ENCODE measurements around the gene CHST6.
"Not testable (repeated sequence)": the region's sequence is repeated elsewhere in the genome, so short reads cannot be mapped to it uniquely, and the experiment has no call there.

Gene CHST6

DNA sequence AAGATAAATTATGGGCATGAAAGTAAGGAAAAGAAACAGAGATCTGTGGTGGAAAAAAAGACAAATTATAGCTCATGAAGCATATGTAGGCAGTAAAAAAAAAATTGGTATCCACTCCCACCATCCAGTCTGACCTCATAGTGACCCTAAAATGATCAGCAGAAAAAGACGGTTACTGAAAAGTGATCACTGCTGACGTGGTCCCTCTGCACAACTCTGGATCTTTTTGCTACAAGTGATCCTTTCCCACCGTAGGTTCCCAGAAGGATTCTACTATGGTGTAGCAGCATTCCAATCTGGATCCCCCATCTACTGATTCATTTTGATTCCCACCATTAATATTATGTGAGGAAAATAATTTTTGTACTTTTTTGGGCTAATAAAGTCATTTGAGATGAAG, 10.9 kb upstream of the CHST6 start:
- Histone ChIP-seq H4K20me1 (ENCODE audit: insufficient read depth) (no peaks in the 10 kb centered on the region), H3K79me2 (ENCODE audit: insufficient read depth, low read depth) (no peaks in the 10 kb centered on the region), H3K27me3 (ENCODE audit: insufficient read depth, low read depth) (no peaks in the 10 kb centered on the region), H3K36me3 (ENCODE audit: insufficient read depth) (no peaks in the 10 kb centered on the region), H3K4me2 (no peak overlapping the region), H3K4me3 (IDR thresholded peaks at IDR 0.05; ENCODE audit: insufficient read depth, low read depth, low read length) (no peak overlapping the region), H3K27ac (no peak overlapping the region), H2AFZ (ENCODE audit: low read depth) (no peak overlapping the region), H3K9ac (no peak overlapping the region), H3K4me1 (ENCODE audit: low read depth, poor library complexity, severe bottlenecking) (no peaks in the 10 kb centered on the region)
- no peak for TF ChIP-seq CTCF (conservative IDR thresholded peaks at IDR 0.05; ENCODE audit: low read depth, low read length)

- no peak overlapping the region for H3K4me2 ChIP-seq
- H2AFZ ChIP-seq (ENCODE audit: low read depth) = no peak overlapping the region
- no peak for TF ChIP-seq CTCF (conservative IDR thresholded peaks at IDR 0.05; ENCODE audit: low read depth, low read length)
Observed at GRCh38 chr16:75503801-75504200, 8.6 kb upstream of the CHST6 start.

DNA sequence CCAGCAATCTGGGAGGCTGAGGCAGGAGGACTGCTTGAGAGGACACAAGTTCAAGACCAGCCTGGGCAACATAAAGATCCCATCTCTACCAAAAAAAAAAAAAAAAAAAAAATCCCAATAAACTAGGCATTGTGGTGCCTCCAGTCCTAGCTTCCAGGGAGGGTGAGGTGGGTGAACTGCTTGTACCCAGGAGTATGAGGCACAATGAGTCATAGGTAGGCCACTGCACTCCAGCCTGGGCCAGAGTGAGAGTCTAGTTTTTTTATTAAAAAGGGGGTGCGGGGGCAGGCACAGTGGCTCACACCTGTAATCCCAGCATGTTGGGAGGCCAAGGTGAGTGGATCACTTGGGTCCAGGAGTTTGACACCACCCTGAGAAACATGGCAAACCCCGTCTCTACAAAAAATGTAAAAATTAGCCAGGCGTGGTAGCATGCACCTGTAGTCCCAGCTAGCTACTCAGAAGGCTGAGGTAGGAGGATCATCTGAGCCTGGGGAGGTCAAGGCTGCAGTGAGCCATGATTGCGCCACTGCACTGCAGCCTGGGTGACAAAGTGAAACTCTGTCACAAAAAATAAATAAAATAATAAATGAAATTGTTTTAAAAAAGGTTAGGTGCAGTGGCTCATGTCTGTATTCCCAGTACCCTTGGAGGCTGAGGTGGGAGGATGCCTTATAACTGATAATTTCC, 7.8 kb upstream of the CHST6 start:
- no peaks in the 10 kb centered on the region for H3K27me3 ChIP-seq (ENCODE audit: insufficient read depth, low read depth)
- no peak overlapping the region for H3K27ac ChIP-seq
- no peak overlapping the region for H3K4me3 ChIP-seq (IDR thresholded peaks at IDR 0.05; ENCODE audit: insufficient read depth, low read depth, low read length)
- H4K20me1 ChIP-seq (ENCODE audit: insufficient read depth) = no peaks in the 10 kb centered on the region
- no peak overlapping the region for H3K4me2 ChIP-seq
- H2AFZ ChIP-seq (ENCODE audit: low read depth) = no peak overlapping the region
- no peak for TF ChIP-seq CTCF (conservative IDR thresholded peaks at IDR 0.05; ENCODE audit: low read depth, low read length)
- H3K9ac ChIP-seq = no peak overlapping the region
- no peaks in the 10 kb centered on the region for H3K36me3 ChIP-seq (ENCODE audit: insufficient read depth)
- H3K4me1 ChIP-seq (ENCODE audit: low read depth, poor library complexity, severe bottlenecking) = no peaks in the 10 kb centered on the region
- H3K79me2 ChIP-seq (ENCODE audit: insufficient read depth, low read depth) = no peaks in the 10 kb centered on the region

More at GRCh38 chr16:75503801-75504200, 8.6 kb upstream of the CHST6 start:
- no peak overlapping the region for H3K27ac ChIP-seq
- H3K9ac ChIP-seq = no peak overlapping the region
- no peaks in the 10 kb centered on the region for H3K36me3 ChIP-seq (ENCODE audit: insufficient read depth)
- no peaks in the 10 kb centered on the region for H3K4me1 ChIP-seq (ENCODE audit: low read depth, poor library complexity, severe bottlenecking)
- no peaks in the 10 kb centered on the region for H4K20me1 ChIP-seq (ENCODE audit: insufficient read depth)
- no peaks in the 10 kb centered on the region for H3K79me2 ChIP-seq (ENCODE audit: insufficient read depth, low read depth)
- H3K4me3 ChIP-seq (IDR thresholded peaks at IDR 0.05; ENCODE audit: insufficient read depth, low read depth, low read length) = no peak overlapping the region
- H3K27me3 ChIP-seq (ENCODE audit: insufficient read depth, low read depth) = no peaks in the 10 kb centered on the region

DNA sequence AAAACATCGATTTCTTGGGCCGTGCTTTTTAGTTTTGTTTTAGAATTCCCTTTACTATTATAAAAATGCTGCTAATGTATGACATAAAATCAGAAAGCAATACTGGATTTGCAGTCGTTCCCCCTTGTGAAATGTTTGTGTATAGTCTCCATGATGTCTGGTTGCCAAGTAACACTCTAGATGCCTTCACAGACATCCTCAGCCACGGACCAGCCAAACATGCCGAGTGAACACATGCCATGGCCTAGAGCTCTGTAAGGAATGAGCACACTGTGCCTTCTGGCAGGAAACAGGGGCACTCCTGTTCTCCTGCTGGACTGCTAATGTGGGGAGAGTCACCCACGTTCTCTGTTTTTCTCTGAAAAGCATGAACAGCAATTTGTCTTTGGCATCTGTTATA, 6.6 kb upstream of the CHST6 start:
- H3K79me2 ChIP-seq (ENCODE audit: insufficient read depth, low read depth); H3K27ac ChIP-seq; H3K9ac ChIP-seq; H3K36me3 ChIP-seq (ENCODE audit: insufficient read depth); H3K4me2 ChIP-seq; H3K4me1 ChIP-seq (ENCODE audit: low read depth, poor library complexity, severe bottlenecking); H4K20me1 ChIP-seq (ENCODE audit: insufficient read depth); H2AFZ ChIP-seq (ENCODE audit: low read depth); H3K27me3 ChIP-seq (ENCODE audit: insufficient read depth, low read depth); H3K4me3 ChIP-seq (IDR thresholded peaks at IDR 0.05; ENCODE audit: insufficient read depth, low read depth, low read length): not testable (repeated sequence)

DNA sequence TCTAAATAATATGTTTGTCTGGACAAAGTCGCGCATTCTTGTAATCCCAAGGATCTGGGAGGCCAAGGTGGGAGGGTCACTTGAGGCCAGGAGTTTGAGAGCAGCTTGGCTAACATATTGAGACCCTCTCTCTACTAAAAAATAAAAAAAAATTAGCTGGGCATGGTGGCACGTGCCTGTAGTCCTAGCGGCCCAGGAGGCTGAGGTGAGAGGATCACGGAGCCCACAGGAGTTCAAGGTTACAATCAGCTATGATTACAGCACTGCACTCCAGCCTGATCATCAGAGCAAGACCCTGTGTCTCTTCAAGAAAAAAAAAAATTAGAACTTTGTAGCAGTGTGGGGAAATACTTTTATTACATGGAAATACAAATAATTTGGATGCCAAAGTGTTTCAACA, 6.1 kb upstream of the CHST6 start:
- H3K27ac ChIP-seq = no peak overlapping the region
- no peaks in the 10 kb centered on the region for H4K20me1 ChIP-seq (ENCODE audit: insufficient read depth)
- no peaks in the 10 kb centered on the region for H3K36me3 ChIP-seq (ENCODE audit: insufficient read depth)
- H3K4me1 ChIP-seq (ENCODE audit: low read depth, poor library complexity, severe bottlenecking) = no peaks in the 10 kb centered on the region
- no peak overlapping the region for H3K4me3 ChIP-seq (IDR thresholded peaks at IDR 0.05; ENCODE audit: insufficient read depth, low read depth, low read length)
- TF ChIP-seq CTCF (conservative IDR thresholded peaks at IDR 0.05; ENCODE audit: low read depth, low read length) = no peak
- H3K27me3 ChIP-seq (ENCODE audit: insufficient read depth, low read depth) = no peaks in the 10 kb centered on the region
- no peak overlapping the region for H3K4me2 ChIP-seq
- H3K79me2 ChIP-seq (ENCODE audit: insufficient read depth, low read depth) = no peaks in the 10 kb centered on the region
- no peak overlapping the region for H3K9ac ChIP-seq
- no peak overlapping the region for H2AFZ ChIP-seq (ENCODE audit: low read depth)

DNA sequence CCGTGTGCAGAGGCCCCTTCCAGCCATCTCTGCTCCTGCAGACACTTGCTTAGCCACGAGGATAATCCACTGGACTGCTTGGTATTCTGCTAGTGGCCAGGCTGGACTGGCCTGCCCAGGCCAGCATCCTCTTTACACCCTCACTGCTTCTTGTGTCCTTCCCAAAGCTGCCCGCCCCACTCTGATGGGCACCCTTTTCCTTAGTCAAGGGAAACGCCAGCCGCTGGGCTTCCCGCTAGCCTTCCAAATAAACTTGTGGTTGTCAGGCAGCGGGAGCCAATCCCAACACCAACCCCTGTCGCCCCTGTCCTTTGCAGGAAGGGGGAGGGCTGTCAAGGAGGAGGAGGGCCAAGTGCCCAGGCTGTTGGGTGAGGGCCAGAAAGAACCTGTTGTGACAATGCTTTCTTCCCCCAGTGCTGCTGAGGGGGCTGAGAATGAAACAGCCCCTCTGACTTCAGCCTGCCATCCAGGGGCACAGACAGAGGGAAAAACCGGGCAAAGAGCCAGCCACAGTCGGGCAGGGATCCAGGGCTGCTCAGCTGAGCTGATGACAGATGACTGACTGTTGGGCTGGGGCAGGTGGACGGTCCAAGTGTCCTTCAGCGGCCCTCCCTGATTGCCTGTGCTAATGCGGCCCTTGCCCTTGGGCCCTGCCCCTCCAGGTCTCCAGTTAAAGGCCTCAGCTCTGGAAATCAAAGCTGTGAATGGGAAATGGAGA, 3.5 kb upstream of the CHST6 start:
- H3K79me2 ChIP-seq (ENCODE audit: insufficient read depth, low read depth); H3K9ac ChIP-seq; H3K36me3 ChIP-seq (ENCODE audit: insufficient read depth); H3K4me1 ChIP-seq (ENCODE audit: low read depth, poor library complexity, severe bottlenecking); H4K20me1 ChIP-seq (ENCODE audit: insufficient read depth); H2AFZ ChIP-seq (ENCODE audit: low read depth); H3K27me3 ChIP-seq (ENCODE audit: insufficient read depth, low read depth); H3K4me3 ChIP-seq (IDR thresholded peaks at IDR 0.05; ENCODE audit: insufficient read depth, low read depth, low read length); H3K27ac ChIP-seq; H3K4me2 ChIP-seq: not testable (repeated sequence)
